ENCODE results near the gene TTR.

GRCh38 chr18:31553800-31554199, 37.9 kb upstream of the TTR start:
- TF ChIP-seq CTCF (IDR thresholded peaks at IDR 0.05; ENCODE audit: insufficient read depth, low read depth, low read length) (peak; percentile 9), EZH2 (IDR thresholded peaks at IDR 0.05; ENCODE audit: insufficient read depth, low read length) (no peak)

Data from astrocyte (in vitro differentiated cells and primary cell).